ENCODE results near the gene ARFRP1.

Gene ARFRP1

GRCh38 chr20:63707558-63708300 lies at the start of gene ARFRP1, which contains the start of gene ZGPAT:
Gene ARFRP1, minus strand, starts transcription at chr20:63707976. Its CDS starts 885 bp downstream, at chr20:63707091.
Gene ZGPAT, plus strand, starts transcription at chr20:63708039. Its CDS starts 542 bp downstream, at chr20:63708581.
- peak; percentile 88 for DNase-seq (ENCODE audit: low read depth, low spot score)
- peaks cover 81% of the 10 kb centered on the region for H3K36me3 ChIP-seq (ENCODE audit: insufficient read depth, insufficient read length, low read length)

GRCh38 chr20:63756648-63756991 lies 48.8 kb upstream of the ARFRP1 start:
- TF ChIP-seq ZNF274 (IDR thresholded peaks at IDR 0.05; ENCODE audit: low read depth, low read length) (no peak), YY1 (IDR thresholded peaks at IDR 0.05; ENCODE audit: insufficient read depth, insufficient read length) (no peak), SUZ12 (IDR thresholded peaks at IDR 0.05; ENCODE audit: extremely low read depth, insufficient read depth, insufficient read length) (no peak)
- H3K9ac ChIP-seq (ENCODE audit: insufficient read length, low read depth) = no peak overlapping the region
- peaks cover 16% of the 10 kb centered on the region for H3K4me1 ChIP-seq (ENCODE audit: insufficient read depth, insufficient read length)
- DNase-seq (ENCODE audit: low read depth, low spot score) = no peak
- peaks cover 14% of the 10 kb centered on the region for H3K36me3 ChIP-seq (ENCODE audit: insufficient read depth, insufficient read length, low read length)
- H3K27me3 ChIP-seq (ENCODE audit: insufficient read depth, insufficient read length) = no peaks in the 10 kb centered on the region
- no peak overlapping the region for H3K4me3 ChIP-seq (ENCODE audit: insufficient read length, low read depth)
- H3K9me3 ChIP-seq (ENCODE audit: insufficient read depth, low read length) = no peaks in the 10 kb centered on the region; the same call in 1 of the 2 replicates

More at GRCh38 chr20:63707558-63708300, at the start of gene ARFRP1, which contains the start of gene ZGPAT:
- Histone ChIP-seq H3K9me3 (ENCODE audit: insufficient read depth, low read length) (no peaks in the 10 kb centered on the region), H3K4me1 (ENCODE audit: insufficient read depth, insufficient read length) (peaks cover 10% of the 10 kb centered on the region), H3K27me3 (ENCODE audit: insufficient read depth, insufficient read length) (no peaks in the 10 kb centered on the region), H3K4me3 (ENCODE audit: insufficient read length, low read depth) (peak within 1 kb of the TSS; percentile 96), H3K9ac (ENCODE audit: insufficient read length, low read depth) (peak within 1 kb of the TSS; percentile 96)
- TF ChIP-seq ZNF274 (IDR thresholded peaks at IDR 0.05; ENCODE audit: low read depth, low read length) (no peak), SUZ12 (IDR thresholded peaks at IDR 0.05; ENCODE audit: extremely low read depth, insufficient read depth, insufficient read length) (no peak), YY1 (IDR thresholded peaks at IDR 0.05; ENCODE audit: insufficient read depth, insufficient read length) (no peak)

GRCh38 chr20:63755933-63756647 lies 48.3 kb upstream of the ARFRP1 start:
- H3K9ac ChIP-seq (ENCODE audit: insufficient read length, low read depth) = no peak overlapping the region

GRCh38 chr20:63754008-63754407 lies 46.2 kb upstream of the ARFRP1 start:
- no peaks in the 10 kb centered on the region for H3K27me3 ChIP-seq (ENCODE audit: insufficient read depth, insufficient read length)
- TF ChIP-seq YY1 (IDR thresholded peaks at IDR 0.05; ENCODE audit: insufficient read depth, insufficient read length) (no peak), SUZ12 (IDR thresholded peaks at IDR 0.05; ENCODE audit: extremely low read depth, insufficient read depth, insufficient read length) (no peak)
- H3K4me3 ChIP-seq (ENCODE audit: insufficient read length, low read depth) = no peak overlapping the region
- no peaks in the 10 kb centered on the region for H3K9me3 ChIP-seq (ENCODE audit: insufficient read depth, low read length)
- no peak for DNase-seq (ENCODE audit: low read depth, low spot score)
- H3K9ac ChIP-seq (ENCODE audit: insufficient read length, low read depth) = no peak overlapping the region
- peaks cover 13% of the 10 kb centered on the region for H3K36me3 ChIP-seq (ENCODE audit: insufficient read depth, insufficient read length, low read length)
- peaks cover 19% of the 10 kb centered on the region for H3K4me1 ChIP-seq (ENCODE audit: insufficient read depth, insufficient read length)

More at GRCh38 chr20:63755933-63756647, 48.3 kb upstream of the ARFRP1 start:
- no peak overlapping the region for H3K4me3 ChIP-seq (ENCODE audit: insufficient read length, low read depth)
- no peaks in the 10 kb centered on the region for H3K27me3 ChIP-seq (ENCODE audit: insufficient read depth, insufficient read length)
- no peak for TF ChIP-seq ZNF274 (IDR thresholded peaks at IDR 0.05; ENCODE audit: low read depth, low read length)
- TF ChIP-seq YY1 (IDR thresholded peaks at IDR 0.05; ENCODE audit: insufficient read depth, insufficient read length) = no peak
- TF ChIP-seq SUZ12 (IDR thresholded peaks at IDR 0.05; ENCODE audit: extremely low read depth, insufficient read depth, insufficient read length) = no peak
- no peaks in the 10 kb centered on the region; the same call in 1 of the 2 replicates for H3K9me3 ChIP-seq (ENCODE audit: insufficient read depth, low read length)
- DNase-seq (ENCODE audit: low read depth, low spot score) = no peak
- peaks cover 19% of the 10 kb centered on the region for H3K4me1 ChIP-seq (ENCODE audit: insufficient read depth, insufficient read length)
- peaks cover 14% of the 10 kb centered on the region for H3K36me3 ChIP-seq (ENCODE audit: insufficient read depth, insufficient read length, low read length)

GRCh38 chr20:63753381-63753780 lies 45.6 kb upstream of the ARFRP1 start:
- Histone ChIP-seq H3K9ac (ENCODE audit: insufficient read length, low read depth) (peak overlapping the region; percentile 24), H3K4me1 (ENCODE audit: insufficient read depth, insufficient read length) (peaks cover 19% of the 10 kb centered on the region), H3K36me3 (ENCODE audit: insufficient read depth, insufficient read length, low read length) (peaks cover 18% of the 10 kb centered on the region), H3K9me3 (ENCODE audit: insufficient read depth, low read length) (no peaks in the 10 kb centered on the region), H3K27me3 (ENCODE audit: insufficient read depth, insufficient read length) (no peaks in the 10 kb centered on the region), H3K4me3 (ENCODE audit: insufficient read length, low read depth) (no peak overlapping the region)
- DNase-seq (ENCODE audit: low read depth, low spot score) = no peak
- TF ChIP-seq ZNF274 (IDR thresholded peaks at IDR 0.05; ENCODE audit: low read depth, low read length) (no peak), SUZ12 (IDR thresholded peaks at IDR 0.05; ENCODE audit: extremely low read depth, insufficient read depth, insufficient read length) (no peak), YY1 (IDR thresholded peaks at IDR 0.05; ENCODE audit: insufficient read depth, insufficient read length) (no peak)

GRCh38 chr20:63752411-63753101 lies 44.8 kb upstream of the ARFRP1 start:
- Histone ChIP-seq H3K4me3 (ENCODE audit: insufficient read length, low read depth) (no peak overlapping the region), H3K9ac (ENCODE audit: insufficient read length, low read depth) (peak overlapping the region; percentile 50), H3K36me3 (ENCODE audit: insufficient read depth, insufficient read length, low read length) (peaks cover 25% of the 10 kb centered on the region), H3K27me3 (ENCODE audit: insufficient read depth, insufficient read length) (no peaks in the 10 kb centered on the region), H3K4me1 (ENCODE audit: insufficient read depth, insufficient read length) (peaks cover 26% of the 10 kb centered on the region), H3K9me3 (ENCODE audit: insufficient read depth, low read length) (no peaks in the 10 kb centered on the region)
- DNase-seq (ENCODE audit: low read depth, low spot score) = no peak
- TF ChIP-seq SUZ12 (IDR thresholded peaks at IDR 0.05; ENCODE audit: extremely low read depth, insufficient read depth, insufficient read length) (no peak), ZNF274 (IDR thresholded peaks at IDR 0.05; ENCODE audit: low read depth, low read length) (no peak), YY1 (IDR thresholded peaks at IDR 0.05; ENCODE audit: insufficient read depth, insufficient read length) (no peak)
